ENCODE results near the gene MUC4.

MUC4 gene

DNA sequence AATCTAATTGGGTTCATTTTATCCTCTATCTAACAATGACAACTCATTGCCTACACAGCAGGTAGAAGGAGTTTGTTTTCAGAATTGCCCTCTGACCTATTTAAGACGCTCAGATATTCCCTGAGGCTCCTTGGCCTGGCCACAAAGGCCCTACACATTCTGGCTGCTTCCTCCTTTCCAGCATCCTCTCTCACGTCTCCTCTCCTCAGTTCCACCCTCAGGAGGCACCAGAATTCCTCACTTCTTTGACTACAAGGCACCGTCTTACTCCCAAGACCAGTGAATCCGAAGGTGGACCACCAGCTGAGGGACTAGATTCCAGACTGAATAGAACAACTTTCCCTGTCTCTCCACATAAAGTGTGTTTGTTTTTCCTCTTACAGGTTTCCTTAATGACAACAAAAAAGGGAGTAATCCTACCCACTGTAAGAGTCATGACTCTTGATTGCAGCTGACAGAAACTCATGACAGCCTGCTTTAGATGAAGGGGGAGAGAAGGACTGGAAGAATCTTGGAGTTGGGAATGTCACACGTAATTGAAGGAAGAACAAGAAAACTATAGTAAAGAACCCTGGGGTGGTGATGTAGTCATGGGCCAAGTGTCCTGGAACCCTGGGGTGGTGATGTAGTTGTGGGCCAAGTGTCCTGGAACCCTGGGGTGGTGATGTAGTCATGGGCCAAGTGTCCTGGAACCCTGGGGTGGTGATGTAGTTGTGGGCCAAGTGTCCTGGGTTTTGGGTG, 112.9 kb downstream of the MUC4 start:
- ATAC-seq (ENCODE audit: insufficient read depth, low read depth): no peak
- no peak overlapping the region for H3K4me3 ChIP-seq (ENCODE audit: low read depth in 1 of 2, low read length in 2 of 2)
- H3K79me2 ChIP-seq (ENCODE audit: insufficient read depth, low read length): no peaks in the 10 kb centered on the region
- TF ChIP-seq EZH2 (IDR thresholded peaks at IDR 0.05; ENCODE audit: borderline replicate concordance, low read depth, low read length, severe bottlenecking) (no peak), CTCF (IDR thresholded peaks at IDR 0.05; ENCODE audit: borderline replicate concordance, extremely low read depth, low read length, poor library complexity, severe bottlenecking) (no peak)
- no peaks in the 10 kb centered on the region for H3K4me1 ChIP-seq (ENCODE audit: insufficient read depth, low read length)
- DNase-seq: no peak
- no peak overlapping the region for H3K4me2 ChIP-seq (ENCODE audit: insufficient read depth, low read length)
- H3K9me3 ChIP-seq (ENCODE audit: insufficient read depth, low read length, severe bottlenecking): no peaks in the 10 kb centered on the region
- H3K36me3 ChIP-seq (ENCODE audit: insufficient read depth, low read length): peaks cover 23% of the 10 kb centered on the region
- H3K9ac ChIP-seq (ENCODE audit: low read depth, low read length): no peak overlapping the region
- peaks cover 4% of the 10 kb centered on the region; the same call in 1 of the 2 replicates for H4K20me1 ChIP-seq (ENCODE audit: insufficient read depth, low read length)
- no peak overlapping the region for H3K27ac ChIP-seq (ENCODE audit: low read length)
- no peak overlapping the region for H2AFZ ChIP-seq (ENCODE audit: low read depth, low read length)
- H3K27me3 ChIP-seq (ENCODE audit: insufficient read depth, low read length, poor library complexity): no peaks in the 10 kb centered on the region

DNA sequence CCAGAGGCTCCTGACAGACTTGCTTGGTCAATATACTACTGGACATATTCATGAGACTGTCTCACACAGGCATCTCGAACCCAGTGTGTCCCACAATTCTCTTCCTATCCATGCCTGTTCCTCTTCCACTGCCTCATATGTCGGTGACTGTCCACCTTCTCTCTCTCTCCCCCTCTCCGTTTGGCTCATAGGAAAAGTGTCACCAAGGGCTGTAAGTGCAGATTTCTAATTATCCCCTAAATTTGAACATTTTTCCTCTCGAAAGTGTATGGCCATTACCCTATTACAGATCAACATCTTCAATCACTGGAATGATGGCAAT, 113.4 kb downstream of the MUC4 start:
- peaks cover 28% of the 10 kb centered on the region for H3K36me3 ChIP-seq (ENCODE audit: insufficient read depth, low read length)
- H3K27me3 ChIP-seq (ENCODE audit: insufficient read depth, low read length, poor library complexity): no peaks in the 10 kb centered on the region
- H3K4me2 ChIP-seq (ENCODE audit: insufficient read depth, low read length): no peak overlapping the region
- no peak overlapping the region for H3K27ac ChIP-seq (ENCODE audit: low read length)
- H3K4me3 ChIP-seq (ENCODE audit: low read depth in 1 of 2, low read length in 2 of 2): no peak overlapping the region
- no peaks in the 10 kb centered on the region for H3K79me2 ChIP-seq (ENCODE audit: insufficient read depth, low read length)
- no peak for TF ChIP-seq CTCF (IDR thresholded peaks at IDR 0.05; ENCODE audit: borderline replicate concordance, extremely low read depth, low read length, poor library complexity, severe bottlenecking)
- peaks cover 4% of the 10 kb centered on the region; the same call in 1 of the 2 replicates for H4K20me1 ChIP-seq (ENCODE audit: insufficient read depth, low read length)
- no peak for ATAC-seq (ENCODE audit: insufficient read depth, low read depth)
- H3K9me3 ChIP-seq (ENCODE audit: insufficient read depth, low read length, severe bottlenecking): no peaks in the 10 kb centered on the region
- no peaks in the 10 kb centered on the region for H3K4me1 ChIP-seq (ENCODE audit: insufficient read depth, low read length)
- no peak overlapping the region for H3K9ac ChIP-seq (ENCODE audit: low read depth, low read length)
- no peak for DNase-seq
- no peak overlapping the region for H2AFZ ChIP-seq (ENCODE audit: low read depth, low read length)

GRCh38 chr3:195697582-195698324, 114.0 kb downstream of the MUC4 start:
- no peak overlapping the region for H2AFZ ChIP-seq (ENCODE audit: low read depth, low read length)
- no peaks in the 10 kb centered on the region for H3K4me1 ChIP-seq (ENCODE audit: insufficient read depth, low read length)
- H3K9ac ChIP-seq (ENCODE audit: low read depth, low read length): no peak overlapping the region
- peaks cover 32% of the 10 kb centered on the region for H3K36me3 ChIP-seq (ENCODE audit: insufficient read depth, low read length)
- no peak overlapping the region for H3K27ac ChIP-seq (ENCODE audit: low read length)
- no peaks in the 10 kb centered on the region for H3K27me3 ChIP-seq (ENCODE audit: insufficient read depth, low read length, poor library complexity)
- peaks cover 4% of the 10 kb centered on the region; the same call in 1 of the 2 replicates for H4K20me1 ChIP-seq (ENCODE audit: insufficient read depth, low read length)
- H3K4me3 ChIP-seq (ENCODE audit: low read depth in 1 of 2, low read length in 2 of 2): no peak overlapping the region
- ATAC-seq (ENCODE audit: insufficient read depth, low read depth) (no peak), DNase-seq (no peak)
- H3K4me2 ChIP-seq (ENCODE audit: insufficient read depth, low read length): no peak overlapping the region
- H3K9me3 ChIP-seq (ENCODE audit: insufficient read depth, low read length, severe bottlenecking): no peaks in the 10 kb centered on the region
- no peak for TF ChIP-seq EZH2 (IDR thresholded peaks at IDR 0.05; ENCODE audit: borderline replicate concordance, low read depth, low read length, severe bottlenecking)
- TF ChIP-seq CTCF (IDR thresholded peaks at IDR 0.05; ENCODE audit: borderline replicate concordance, extremely low read depth, low read length, poor library complexity, severe bottlenecking): no peak
- no peaks in the 10 kb centered on the region for H3K79me2 ChIP-seq (ENCODE audit: insufficient read depth, low read length)

Measured in DND-41 (cell line).